Activated naive CD8-positive, alpha-beta T cell treated with anti-CD3 and anti-CD28 coated beads for 36 hours (primary cell): Measurements from ENCODE around the gene GTF2F2. TPM values are rescaled to one million over a fixed set of nuclear protein-coding genes. Genes with fewer than 3 reads are reported as not detected.
"Not testable (repeated sequence)": the region's sequence is repeated elsewhere in the genome, so short reads cannot be mapped to it uniquely, and the experiment has no call there.

Source experiments
- DNase-seq: peaks from one replicate; pipeline ENCODE4 v3.0.0; 2021
- H3K27ac Mint-ChIP-seq: one replicate; pipeline ENCODE4 v1.8.0; 2022; ENCODE audit warnings: mild to moderate bottlenecking, moderate library complexity, mixed read lengths
- H3K27me3 Mint-ChIP-seq: one replicate; pipeline ENCODE4 v1.8.0; 2022; ENCODE audit warnings: mild to moderate bottlenecking, mixed read lengths
- H3K36me3 Mint-ChIP-seq: one replicate; pipeline ENCODE4 v1.8.0; 2021; ENCODE audit warnings: mild to moderate bottlenecking, mixed read lengths
- H3K4me1 Mint-ChIP-seq: one replicate; pipeline ENCODE4 v1.8.0; 2021; ENCODE audit warnings: mixed read lengths
- H3K4me3 Mint-ChIP-seq: one replicate; pipeline ENCODE4 v1.8.0; 2022; ENCODE audit warnings: mild to moderate bottlenecking, moderate library complexity, mixed read lengths
- H3K9me3 Mint-ChIP-seq: one replicate; pipeline ENCODE4 v1.8.0; 2022; ENCODE audit warnings: mixed read lengths
- total RNA-seq, 2 experiments: library from RNA; stranded (reverse); gene quantifications; one replicate each; pipeline ENCODE4 v1.2.3, GENCODE V29; 2021

Gene GTF2F2
- total RNA-seq, 2 experiments from 2014 or later = 31.2 to 32.4 TPM

DNA sequence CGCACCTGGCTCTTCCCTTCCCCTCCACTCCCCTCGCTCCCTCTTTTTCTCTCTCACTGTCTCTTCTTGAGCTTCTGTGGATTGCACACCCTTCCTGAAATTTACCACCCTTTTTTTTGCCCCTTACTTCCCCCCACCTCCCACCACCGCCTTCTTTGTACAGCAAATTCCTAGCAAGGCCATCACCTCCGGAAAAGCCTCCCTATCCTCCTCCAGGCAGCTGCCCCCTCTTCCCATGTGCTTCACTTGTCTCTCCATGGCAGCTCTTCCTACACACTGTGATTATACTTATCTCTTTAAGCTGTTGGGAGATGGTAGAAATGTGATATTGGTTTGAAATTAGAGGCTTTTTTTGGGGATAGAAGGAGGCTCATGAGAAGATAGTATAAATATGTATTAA lies 108.9 kb downstream of the GTF2F2 start:
- peaks cover 20% of the 10 kb centered on the region for H3K4me1 Mint-ChIP-seq

DNA sequence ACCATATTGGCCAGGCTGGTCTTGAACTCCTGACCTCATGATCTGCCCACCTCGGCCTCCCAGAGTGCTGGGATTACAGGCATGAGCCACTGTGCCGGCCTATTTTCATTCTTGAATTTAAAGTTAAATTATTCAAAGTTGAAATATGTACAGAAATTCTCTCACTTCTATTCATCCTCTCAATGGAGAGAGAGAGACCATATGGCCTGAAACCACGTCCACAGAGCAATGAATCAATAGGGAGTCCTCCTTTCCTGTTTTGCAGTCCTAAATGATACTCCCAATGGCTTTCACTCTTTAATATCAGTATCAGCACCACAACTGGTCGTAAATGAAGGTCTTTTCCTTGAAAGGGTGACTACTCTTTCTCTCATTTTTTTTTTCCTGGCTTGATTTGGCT lies 111.0 kb downstream of the GTF2F2 start:
- Mint-ChIP-seq H3K4me3 (no peak overlapping the region), H3K36me3 (peaks cover 15% of the 10 kb centered on the region), H3K27ac (no peak overlapping the region), H3K9me3 (no peaks in the 10 kb centered on the region), H3K27me3 (no peaks in the 10 kb centered on the region), H3K4me1 (peaks cover 14% of the 10 kb centered on the region)
- no peak for DNase-seq

More for the DNA sequence above, 108.9 kb downstream of the GTF2F2 start:
- no peak overlapping the region for H3K27ac Mint-ChIP-seq
- no peak overlapping the region for H3K4me3 Mint-ChIP-seq
- no peaks in the 10 kb centered on the region for H3K27me3 Mint-ChIP-seq
- no peak for DNase-seq
- peaks cover 17% of the 10 kb centered on the region for H3K36me3 Mint-ChIP-seq
- no peaks in the 10 kb centered on the region for H3K9me3 Mint-ChIP-seq

DNA sequence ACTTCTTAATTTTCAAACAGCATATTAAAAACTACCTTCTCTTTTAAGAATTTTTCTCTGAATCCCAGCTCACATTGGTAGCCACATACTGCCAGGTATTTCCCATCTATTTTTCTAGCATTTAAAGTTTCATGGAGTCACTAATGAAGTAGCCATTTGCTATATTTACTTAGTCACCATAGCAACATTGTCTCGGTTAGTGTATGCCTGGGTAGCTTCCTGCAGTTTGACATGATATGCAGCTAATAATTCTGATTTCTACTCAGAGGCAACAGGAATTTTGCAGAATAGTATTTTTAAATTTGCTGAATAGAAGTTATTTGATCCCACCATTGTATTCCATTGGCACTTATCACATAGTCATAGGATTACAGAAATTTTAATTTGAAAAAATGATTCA lies 111.4 kb downstream of the GTF2F2 start:
- H3K36me3 Mint-ChIP-seq = peaks cover 15% of the 10 kb centered on the region
- no peak for DNase-seq
- H3K4me3 Mint-ChIP-seq = no peak overlapping the region
- no peaks in the 10 kb centered on the region for H3K27me3 Mint-ChIP-seq
- H3K9me3 Mint-ChIP-seq = no peaks in the 10 kb centered on the region
- H3K27ac Mint-ChIP-seq = no peak overlapping the region
- peaks cover 10% of the 10 kb centered on the region for H3K4me1 Mint-ChIP-seq

DNA sequence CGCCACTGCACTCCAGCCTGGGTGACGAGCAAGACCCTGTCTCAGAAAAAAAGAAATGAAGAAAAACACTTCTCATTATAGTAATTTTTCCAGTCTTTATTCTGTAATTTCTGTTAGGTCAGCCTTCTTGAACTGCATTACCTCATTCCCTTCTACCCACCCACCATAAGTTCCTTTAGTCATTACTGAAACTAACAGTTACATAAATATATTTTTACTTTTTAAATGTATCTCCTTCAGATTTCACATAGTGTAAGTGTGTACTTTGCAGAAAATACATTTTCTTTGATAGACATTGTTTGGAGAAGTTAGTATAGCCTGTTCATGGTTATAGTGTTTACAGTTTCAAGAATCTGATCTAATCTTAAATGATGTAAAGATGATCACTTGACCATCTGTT lies 112.3 kb downstream of the GTF2F2 start:
- Mint-ChIP-seq H3K36me3 (peaks cover 15% of the 10 kb centered on the region), H3K4me3 (no peak overlapping the region), H3K27me3 (no peaks in the 10 kb centered on the region), H3K4me1 (peaks cover 10% of the 10 kb centered on the region), H3K9me3 (no peaks in the 10 kb centered on the region), H3K27ac (no peak overlapping the region)
- no peak for DNase-seq

DNA sequence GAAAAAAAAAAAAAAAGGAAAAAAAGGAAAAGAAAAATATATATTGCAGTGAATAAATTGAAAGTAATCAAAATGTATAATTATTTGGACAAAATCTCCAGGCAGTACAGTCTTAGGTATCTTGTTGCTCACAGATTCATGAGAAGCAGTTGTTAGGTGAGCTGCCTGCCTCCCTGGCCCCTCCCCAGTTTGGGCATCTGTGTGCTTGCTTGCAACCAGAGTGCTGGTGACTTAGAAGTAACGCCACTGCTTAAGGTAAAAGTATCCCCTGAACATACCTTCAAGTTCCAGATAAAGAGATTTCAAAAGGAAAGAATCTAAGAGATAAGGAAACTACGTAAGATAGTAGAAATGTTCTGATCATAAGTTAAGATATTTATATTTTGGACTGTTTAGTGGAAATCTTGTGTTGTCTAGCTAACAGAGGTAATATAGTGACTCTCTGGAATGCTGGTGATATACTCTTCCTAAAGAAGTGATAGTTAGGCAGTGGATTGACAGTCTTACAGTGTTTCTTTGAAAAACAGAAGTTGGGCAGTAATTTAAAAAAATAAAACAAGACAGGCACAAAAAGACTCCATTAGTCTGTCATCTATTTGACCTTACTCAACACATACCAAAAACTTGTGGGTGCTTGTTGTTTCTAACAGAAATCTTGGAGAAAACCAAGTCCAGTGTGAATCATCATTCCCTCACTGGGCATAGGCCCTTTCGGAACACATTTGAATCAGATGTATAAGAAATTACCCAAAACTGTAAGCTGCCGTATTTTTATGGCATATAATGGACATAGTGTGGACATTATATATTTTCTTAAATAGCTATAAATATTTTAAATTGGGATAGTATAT lies 118.9 kb downstream of the GTF2F2 start:
- peaks cover 4% of the 10 kb centered on the region for H3K36me3 Mint-ChIP-seq
- H3K4me3 Mint-ChIP-seq = no peak overlapping the region
- DNase-seq = no peak
- H3K27me3 Mint-ChIP-seq = no peaks in the 10 kb centered on the region
- H3K9me3 Mint-ChIP-seq = no peaks in the 10 kb centered on the region
- H3K27ac Mint-ChIP-seq = no peak overlapping the region
- H3K4me1 Mint-ChIP-seq = peaks cover 15% of the 10 kb centered on the region

DNA sequence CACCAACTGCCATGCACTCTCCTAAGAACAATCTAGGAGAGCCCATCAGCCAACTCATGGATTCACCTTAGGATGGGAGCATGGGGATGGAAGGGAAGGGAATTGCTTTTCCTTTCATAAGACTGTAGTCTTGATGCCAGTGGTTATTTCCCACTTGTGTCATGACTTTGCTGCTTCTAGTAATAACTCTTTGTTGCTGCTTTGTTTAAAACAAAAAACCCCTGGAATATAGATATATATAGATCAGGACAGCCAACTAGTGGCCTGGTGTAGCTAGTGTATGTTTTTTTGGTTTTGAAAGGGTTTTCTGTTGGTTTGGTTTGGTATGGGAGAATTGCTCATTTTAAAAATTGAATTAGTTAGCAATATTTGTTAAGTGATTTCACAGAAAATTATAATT lies 119.8 kb downstream of the GTF2F2 start:
- Mint-ChIP-seq H3K27me3 (no peaks in the 10 kb centered on the region), H3K27ac (no peak overlapping the region), H3K4me1 (peaks cover 15% of the 10 kb centered on the region), H3K4me3 (no peak overlapping the region), H3K9me3 (no peaks in the 10 kb centered on the region), H3K36me3 (peaks cover 4% of the 10 kb centered on the region)
- no peak for DNase-seq

DNA sequence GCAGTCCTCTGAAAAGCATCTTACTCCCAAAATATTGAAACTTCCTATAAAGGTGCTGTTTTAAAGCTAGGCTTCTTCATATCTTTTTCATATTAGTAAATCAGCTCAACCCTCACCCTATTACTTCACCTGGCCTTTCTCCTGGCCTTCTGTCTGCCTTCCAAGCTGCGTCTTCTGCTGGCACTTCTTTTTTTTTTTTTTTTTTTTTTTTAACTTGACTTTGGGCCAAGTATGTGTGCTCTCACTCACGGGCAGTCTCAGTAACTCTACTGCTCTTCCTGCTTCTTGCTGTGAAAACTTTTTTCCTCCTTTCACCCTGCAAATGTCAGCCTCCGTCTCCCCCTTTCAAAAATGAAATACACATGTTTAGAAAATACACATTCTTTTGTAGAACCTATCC lies 121.8 kb downstream of the GTF2F2 start:
- DNase-seq = no peak
- H3K4me3 Mint-ChIP-seq = no peak overlapping the region
- no peaks in the 10 kb centered on the region for H3K27me3 Mint-ChIP-seq
- H3K27ac Mint-ChIP-seq = no peak overlapping the region
- H3K9me3 Mint-ChIP-seq = no peaks in the 10 kb centered on the region
- H3K36me3 Mint-ChIP-seq = peaks cover 9% of the 10 kb centered on the region
- peaks cover 11% of the 10 kb centered on the region for H3K4me1 Mint-ChIP-seq

DNA sequence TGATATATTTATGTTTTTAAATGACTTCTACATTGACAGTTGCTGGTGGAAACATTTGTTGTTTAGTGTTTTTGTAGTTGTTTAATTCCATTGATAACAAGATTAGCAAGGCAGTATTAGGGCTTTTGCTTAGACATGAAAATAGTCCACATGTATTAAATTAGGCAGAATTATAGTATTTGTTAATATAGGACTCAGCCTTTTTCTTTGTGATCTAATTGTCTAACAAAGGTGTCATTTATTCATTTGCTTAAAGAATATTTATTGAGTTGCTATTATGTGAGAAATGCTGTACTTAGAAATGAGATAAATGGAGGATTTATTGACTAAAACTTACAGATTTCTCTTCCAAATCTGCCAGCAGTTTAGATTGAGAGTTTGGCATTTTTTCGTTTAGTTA lies 122.2 kb downstream of the GTF2F2 start:
- peaks cover 9% of the 10 kb centered on the region for H3K36me3 Mint-ChIP-seq
- no peaks in the 10 kb centered on the region for H3K27me3 Mint-ChIP-seq
- H3K27ac Mint-ChIP-seq = no peak overlapping the region
- no peak for DNase-seq
- H3K4me1 Mint-ChIP-seq = peaks cover 11% of the 10 kb centered on the region
- no peak overlapping the region for H3K4me3 Mint-ChIP-seq
- no peaks in the 10 kb centered on the region for H3K9me3 Mint-ChIP-seq

DNA sequence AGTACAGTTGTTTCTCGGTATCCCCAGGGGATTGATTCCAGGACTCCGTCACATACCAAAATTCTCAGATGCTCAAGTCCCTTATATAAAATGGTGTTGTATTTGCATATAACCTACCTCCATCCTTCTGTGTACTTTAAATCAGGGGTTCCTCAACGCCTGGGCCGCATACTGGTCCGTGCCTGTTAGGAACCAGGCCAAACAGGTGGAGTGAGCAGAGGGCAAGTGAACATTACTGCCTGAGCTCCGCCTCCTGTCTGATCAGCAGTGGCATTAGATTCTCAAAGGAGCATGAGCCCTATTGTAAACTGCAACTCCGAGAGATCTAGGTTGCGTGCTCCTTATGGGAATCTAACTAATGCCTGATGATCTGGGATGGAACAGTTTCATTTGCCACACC lies 122.8 kb downstream of the GTF2F2 start:
- no peak overlapping the region for H3K4me3 Mint-ChIP-seq
- peaks cover 8% of the 10 kb centered on the region for H3K36me3 Mint-ChIP-seq
- no peaks in the 10 kb centered on the region for H3K9me3 Mint-ChIP-seq
- H3K4me1 Mint-ChIP-seq = peaks cover 11% of the 10 kb centered on the region
- H3K27ac Mint-ChIP-seq = no peak overlapping the region
- no peaks in the 10 kb centered on the region for H3K27me3 Mint-ChIP-seq
- DNase-seq = no peak

DNA sequence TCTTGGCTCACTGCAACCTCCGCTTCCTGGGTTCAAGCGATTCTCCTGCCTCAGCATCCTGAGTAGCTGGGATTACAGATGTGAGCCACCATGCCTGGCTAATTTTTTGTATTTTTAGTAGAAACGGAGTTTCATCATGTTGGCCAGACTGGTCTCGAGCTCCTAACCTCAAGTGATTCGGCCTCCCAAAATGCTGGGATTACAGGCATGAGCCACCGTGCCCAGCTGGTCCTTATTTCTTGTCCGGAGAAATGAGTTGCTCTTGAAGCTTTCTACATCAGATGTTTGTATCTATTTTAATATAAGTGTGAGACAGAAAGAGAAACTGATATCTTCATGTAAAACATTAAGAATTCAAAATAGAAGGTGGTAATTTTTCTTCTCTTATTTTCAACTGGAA lies 124.4 kb downstream of the GTF2F2 start:
- not testable (repeated sequence) for H3K36me3 Mint-ChIP-seq, H3K27me3 Mint-ChIP-seq, H3K4me3 Mint-ChIP-seq, H3K27ac Mint-ChIP-seq, H3K9me3 Mint-ChIP-seq, DNase-seq
- H3K4me1 Mint-ChIP-seq = peaks cover 11% of the 10 kb centered on the region

DNA sequence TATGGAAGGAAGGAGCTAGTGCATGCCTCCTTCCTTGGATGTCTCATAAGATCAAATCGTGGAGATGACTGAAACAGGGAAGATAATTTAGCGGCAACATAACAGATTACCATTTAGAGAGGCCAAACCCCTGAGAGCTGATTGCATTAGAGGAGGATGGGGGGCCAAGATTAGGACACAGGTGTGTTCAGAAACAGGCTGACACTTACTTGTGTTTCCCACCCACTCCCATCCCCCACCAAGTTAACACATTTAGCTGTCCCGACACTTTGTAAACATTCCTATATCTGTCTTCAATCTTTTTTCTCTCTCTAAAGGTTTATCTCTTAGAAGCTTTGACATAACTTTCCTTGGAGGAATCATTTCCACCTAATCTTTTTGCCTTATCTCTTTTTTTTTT lies 129.4 kb downstream of the GTF2F2 start:
- H3K4me1 Mint-ChIP-seq = peaks cover 2% of the 10 kb centered on the region
- no peak overlapping the region for H3K4me3 Mint-ChIP-seq
- no peaks in the 10 kb centered on the region for H3K27me3 Mint-ChIP-seq

DNA sequence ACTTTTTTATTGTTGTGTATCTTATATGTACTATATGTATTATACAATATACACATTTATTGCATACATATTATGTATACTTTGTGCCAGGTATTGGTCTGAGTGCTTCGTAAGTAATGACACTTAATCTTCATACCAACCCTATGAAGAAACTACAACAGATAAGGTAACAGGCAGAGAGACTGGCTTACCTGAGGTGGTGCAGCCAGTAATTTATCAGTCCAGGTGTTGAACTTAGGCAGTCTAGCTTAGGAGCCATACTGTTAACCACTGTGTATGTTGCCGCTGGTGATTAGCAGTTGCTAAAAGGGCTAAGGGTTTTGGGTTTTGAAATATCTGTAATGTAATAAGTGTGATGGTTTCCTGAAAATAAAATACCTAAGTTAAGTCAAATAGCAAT lies 134.1 kb downstream of the GTF2F2 start:
- DNase-seq = no peak
- H3K4me3 Mint-ChIP-seq = no peak overlapping the region
- no peaks in the 10 kb centered on the region for H3K27me3 Mint-ChIP-seq
- H3K4me1 Mint-ChIP-seq = peaks cover 32% of the 10 kb centered on the region
- H3K9me3 Mint-ChIP-seq = peaks cover 2% of the 10 kb centered on the region
- no peak overlapping the region for H3K27ac Mint-ChIP-seq
- H3K36me3 Mint-ChIP-seq = peaks cover 14% of the 10 kb centered on the region

More for the DNA sequence above, 129.4 kb downstream of the GTF2F2 start:
- H3K9me3 Mint-ChIP-seq = no peaks in the 10 kb centered on the region
- no peak overlapping the region for H3K27ac Mint-ChIP-seq
- H3K36me3 Mint-ChIP-seq = peaks cover 11% of the 10 kb centered on the region
- DNase-seq = no peak

DNA sequence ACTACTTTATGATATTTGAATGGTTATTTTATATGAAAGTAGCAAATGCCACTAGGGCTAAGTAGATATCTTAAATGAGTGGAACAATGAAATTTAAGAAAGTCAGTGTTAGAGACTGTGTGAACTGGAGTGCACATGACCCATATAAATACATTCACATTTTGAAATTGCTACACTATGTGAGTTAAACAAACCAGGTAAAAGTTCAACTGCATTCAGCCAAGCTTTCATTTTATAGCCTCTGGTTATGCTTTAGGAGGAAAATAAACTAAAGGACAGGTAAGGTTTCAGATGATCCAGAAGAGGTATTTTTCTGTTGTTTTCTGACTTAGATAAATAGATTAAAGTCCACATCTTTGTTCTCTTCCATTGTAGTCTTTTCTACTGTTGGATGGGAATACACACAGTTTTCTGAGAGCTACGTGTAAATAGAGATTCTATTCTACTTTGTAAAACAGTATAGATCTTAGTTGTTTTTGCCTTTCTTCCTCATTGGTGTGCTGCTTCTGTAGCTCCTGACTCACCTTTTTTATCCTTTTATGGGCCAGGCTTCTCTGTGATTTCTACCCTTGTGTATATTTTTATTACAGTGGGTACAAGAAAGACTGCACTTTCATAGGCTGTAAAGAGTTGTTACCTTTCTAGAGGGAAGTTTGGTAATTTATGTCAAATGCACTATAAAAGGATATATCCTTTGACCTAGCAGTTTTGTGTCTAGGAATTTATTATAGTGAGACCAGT lies 135.1 kb downstream of the GTF2F2 start:
- H3K27ac Mint-ChIP-seq = peak overlapping the region; percentile 16
- peaks cover 14% of the 10 kb centered on the region for H3K36me3 Mint-ChIP-seq
- no peaks in the 10 kb centered on the region for H3K27me3 Mint-ChIP-seq
- peaks cover 2% of the 10 kb centered on the region for H3K9me3 Mint-ChIP-seq
- DNase-seq = no peak
- H3K4me1 Mint-ChIP-seq = peaks cover 32% of the 10 kb centered on the region
- no peak overlapping the region for H3K4me3 Mint-ChIP-seq

DNA sequence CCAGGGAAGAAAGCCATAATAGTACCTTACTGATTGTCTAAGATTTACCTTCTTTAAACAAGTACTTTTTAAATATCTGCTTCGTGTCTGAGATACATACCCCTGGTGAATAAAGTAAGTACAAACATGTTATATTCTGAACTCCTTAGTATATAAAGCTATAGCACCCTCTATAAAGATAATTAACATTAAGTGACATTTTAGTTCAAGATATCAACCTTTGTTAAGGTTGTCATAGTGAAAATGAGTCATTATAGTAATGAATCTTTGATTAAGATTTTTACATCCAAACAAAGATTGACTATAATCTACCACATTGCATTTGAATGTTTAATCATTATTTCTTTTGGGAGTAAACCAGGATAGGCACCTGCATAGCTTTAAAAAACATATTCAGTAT lies 135.9 kb downstream of the GTF2F2 start:
- H3K4me1 Mint-ChIP-seq = peaks cover 32% of the 10 kb centered on the region
- H3K27me3 Mint-ChIP-seq = no peaks in the 10 kb centered on the region
- no peak for DNase-seq
- peaks cover 14% of the 10 kb centered on the region for H3K36me3 Mint-ChIP-seq
- H3K27ac Mint-ChIP-seq = no peak overlapping the region
- H3K9me3 Mint-ChIP-seq = peaks cover 2% of the 10 kb centered on the region
- H3K4me3 Mint-ChIP-seq = no peak overlapping the region

DNA sequence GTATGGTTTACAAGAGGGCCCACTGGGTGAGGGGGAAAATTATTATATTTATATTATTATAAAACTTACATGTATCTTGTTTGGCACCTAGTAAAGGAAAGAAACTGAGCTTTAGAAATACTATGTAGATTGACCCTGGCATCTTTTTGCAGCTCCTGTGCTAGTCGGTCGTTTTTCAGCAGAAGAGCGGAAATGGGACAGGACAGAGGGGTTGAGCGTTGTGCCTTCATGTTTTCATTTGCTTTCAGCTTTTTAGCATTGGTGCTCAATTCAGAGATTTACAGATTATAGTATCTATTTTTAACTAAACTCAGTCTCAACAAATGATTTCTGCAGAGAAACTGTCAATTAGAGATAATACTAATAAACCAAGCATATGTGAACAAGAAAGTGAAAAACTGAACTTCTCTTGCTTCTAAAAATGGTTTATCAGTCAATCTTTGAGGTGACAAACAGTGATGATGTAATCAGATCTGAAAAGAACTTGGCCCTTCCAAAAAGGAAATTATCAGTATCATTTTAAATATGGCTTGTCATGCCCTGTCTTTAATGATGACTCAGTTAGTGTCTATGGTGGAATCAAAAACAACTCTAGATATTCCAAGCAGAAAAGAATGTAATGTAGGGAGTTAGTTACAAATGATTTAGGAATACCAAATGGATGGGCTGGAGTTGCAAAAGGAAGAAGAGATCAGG lies 137.5 kb downstream of the GTF2F2 start:
- H3K4me1 Mint-ChIP-seq = peaks cover 32% of the 10 kb centered on the region
- H3K27me3 Mint-ChIP-seq = no peaks in the 10 kb centered on the region
- no peak for DNase-seq
- peaks cover 14% of the 10 kb centered on the region for H3K36me3 Mint-ChIP-seq
- H3K9me3 Mint-ChIP-seq = peaks cover 2% of the 10 kb centered on the region
- peak overlapping the region; percentile 64 for H3K27ac Mint-ChIP-seq
- no peak overlapping the region for H3K4me3 Mint-ChIP-seq
